Measurements from ENCODE around the gene DIP2A. TPM values are rescaled to one million over a fixed set of nuclear protein-coding genes. Genes with fewer than 3 reads are reported as not detected.

The DIP2A gene
- total and polyA plus RNA-seq, 4 donors = 5.3 to 61.5 (median 28.0) TPM

DNA sequence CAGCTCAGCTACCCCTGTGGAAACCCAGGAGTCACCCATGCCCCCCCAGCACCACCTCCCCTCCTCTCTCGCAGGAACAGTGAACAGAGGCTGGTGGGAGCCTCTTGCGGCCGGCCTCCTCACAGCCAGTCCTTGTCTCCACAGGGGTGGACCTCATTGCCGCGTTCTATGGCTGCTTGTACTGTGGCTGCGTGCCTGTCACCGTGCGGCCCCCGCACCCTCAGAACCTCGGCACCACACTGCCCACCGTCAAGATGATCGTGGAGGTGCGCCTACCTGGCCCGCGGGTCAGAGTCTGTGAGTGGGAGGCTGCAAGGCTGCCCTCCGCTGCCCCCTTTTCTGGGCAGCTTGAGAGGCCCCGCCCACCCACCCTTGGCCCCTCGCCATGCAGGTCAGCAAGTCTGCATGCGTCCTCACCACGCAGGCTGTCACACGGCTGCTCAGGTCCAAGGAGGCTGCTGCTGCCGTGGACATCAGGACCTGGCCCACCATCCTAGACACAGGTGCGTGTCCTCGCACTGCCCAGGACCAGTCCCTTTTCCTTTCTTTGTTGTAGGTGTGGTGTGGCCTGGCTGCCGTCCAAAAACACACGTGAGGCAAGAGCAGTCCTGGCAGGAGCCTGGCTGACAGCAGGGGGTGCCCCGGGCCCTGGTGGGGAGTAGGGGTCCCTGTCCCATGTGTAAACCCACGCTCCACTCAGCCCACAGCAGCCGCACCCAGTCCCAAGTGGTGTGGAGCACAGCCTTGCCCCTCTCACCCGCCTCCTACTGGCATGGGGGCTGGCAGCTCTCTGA is 95.9 kb downstream of the DIP2A start:
- Histone ChIP-seq H3K27me3 (ENCODE audit: control insufficient read depth in 1 of 2, insufficient read depth in 2 of 2, low read length in 1 of 2) (no peaks in the 10 kb centered on the region), H3K9me3 (ENCODE audit: control insufficient read depth, low read length) (no peaks in the 10 kb centered on the region), H3K27ac (ENCODE audit: low read depth in 1 of 2, low read length in 2 of 2) (no peak overlapping the region), H3K4me3 (ENCODE audit: low read length in 2 of 2) (no peak overlapping the region), H3K36me3 (ENCODE audit: control insufficient read depth in 1 of 2, insufficient read depth in 2 of 2, low read length in 1 of 2) (peaks cover 0 to 11% of the 10 kb centered on the region in 2 donors), H3K4me1 (ENCODE audit: control insufficient read depth in 1 of 2, insufficient read depth in 2 of 2, low read length in 2 of 2) (no peaks in the 10 kb centered on the region)
- ATAC-seq (ENCODE audit: low FRiP score) (no peak), DNase-seq (no peak)
- 89 to 91% methylated on average over 28 to 30 of the region's 30 CpGs for WGBS, 2 donors
- intact Hi-C loops (cut with DNase I) = no loop called here

DNA sequence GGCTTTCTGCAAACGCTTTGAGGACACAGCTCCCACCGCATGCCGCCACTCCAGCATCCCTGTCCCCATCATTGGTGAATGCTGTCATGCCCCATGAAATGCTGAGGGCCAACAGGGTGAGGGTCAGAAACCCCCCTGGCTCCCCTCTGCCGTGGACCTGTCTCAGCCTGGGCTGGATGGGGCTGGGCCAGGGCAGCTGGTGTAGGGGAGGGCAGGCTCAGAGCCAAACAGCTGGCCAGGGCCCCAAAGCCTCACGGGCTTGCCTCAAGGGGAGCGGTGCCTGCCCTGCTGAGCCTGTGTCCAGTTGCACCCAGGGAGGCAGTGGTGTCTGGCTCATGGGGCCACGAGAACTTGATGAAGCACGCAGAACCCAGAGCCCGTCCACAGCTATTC is 96.5 kb downstream of the DIP2A start:
- WGBS, 2 donors = 87% methylated on average over 7 to 9 of the region's 9 CpGs
- Histone ChIP-seq H3K4me1 (ENCODE audit: control insufficient read depth in 1 of 2, insufficient read depth in 2 of 2, low read length in 2 of 2) (no peaks in the 10 kb centered on the region), H3K27me3 (ENCODE audit: control insufficient read depth in 1 of 2, insufficient read depth in 2 of 2, low read length in 1 of 2) (no peaks in the 10 kb centered on the region), H3K36me3 (ENCODE audit: control insufficient read depth in 1 of 2, insufficient read depth in 2 of 2, low read length in 1 of 2) (peaks cover 0 to 9% of the 10 kb centered on the region in 2 donors), H3K9me3 (ENCODE audit: control insufficient read depth, low read length) (no peaks in the 10 kb centered on the region), H3K27ac (ENCODE audit: low read depth in 1 of 2, low read length in 2 of 2) (no peak overlapping the region), H3K4me3 (ENCODE audit: low read length in 2 of 2) (no peak overlapping the region)
- DNase-seq (peak in 1 of 2 donors; percentile 56), ATAC-seq (ENCODE audit: low FRiP score) (no peak)
- intact Hi-C loops (cut with DNase I) = no loop called here

DNA sequence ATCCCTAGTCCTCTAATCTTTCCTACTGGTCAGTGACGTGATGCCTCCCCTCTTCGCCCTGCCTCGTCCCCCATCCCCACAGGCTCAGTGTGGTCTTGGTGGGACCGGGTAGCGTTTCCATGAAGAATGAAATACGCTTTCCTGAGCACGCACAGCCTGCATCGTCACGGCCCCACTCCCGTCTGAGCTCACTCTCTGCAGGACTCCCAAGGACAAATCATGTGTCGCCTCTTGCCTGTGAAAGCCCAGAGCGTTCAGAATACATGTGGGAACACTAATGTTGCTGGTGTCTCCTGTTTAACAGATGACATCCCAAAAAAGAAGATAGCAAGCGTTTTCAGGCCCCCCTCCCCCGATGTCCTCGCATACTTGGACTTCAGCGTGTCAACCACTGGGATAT is 97.0 kb downstream of the DIP2A start:
- H3K4me3 ChIP-seq (ENCODE audit: low read length in 2 of 2) = no peak overlapping the region
- H3K27ac ChIP-seq (ENCODE audit: low read depth in 1 of 2, low read length in 2 of 2) = no peak overlapping the region
- DNase-seq (peak in 1 of 2 donors; percentile 47), ATAC-seq (ENCODE audit: low FRiP score) (no peak)
- intact Hi-C loops (cut with DNase I) = no loop called here
- 93 to 95% methylated on average over 16 of the region's 16 CpGs for WGBS, 2 donors
- peaks cover 0 to 9% of the 10 kb centered on the region in 2 donors for H3K36me3 ChIP-seq (ENCODE audit: control insufficient read depth in 1 of 2, insufficient read depth in 2 of 2, low read length in 1 of 2)
- no peaks in the 10 kb centered on the region for H3K27me3 ChIP-seq (ENCODE audit: control insufficient read depth in 1 of 2, insufficient read depth in 2 of 2, low read length in 1 of 2)
- no peaks in the 10 kb centered on the region for H3K9me3 ChIP-seq (ENCODE audit: control insufficient read depth, low read length)
- H3K4me1 ChIP-seq (ENCODE audit: control insufficient read depth in 1 of 2, insufficient read depth in 2 of 2, low read length in 2 of 2) = no peaks in the 10 kb centered on the region

DNA sequence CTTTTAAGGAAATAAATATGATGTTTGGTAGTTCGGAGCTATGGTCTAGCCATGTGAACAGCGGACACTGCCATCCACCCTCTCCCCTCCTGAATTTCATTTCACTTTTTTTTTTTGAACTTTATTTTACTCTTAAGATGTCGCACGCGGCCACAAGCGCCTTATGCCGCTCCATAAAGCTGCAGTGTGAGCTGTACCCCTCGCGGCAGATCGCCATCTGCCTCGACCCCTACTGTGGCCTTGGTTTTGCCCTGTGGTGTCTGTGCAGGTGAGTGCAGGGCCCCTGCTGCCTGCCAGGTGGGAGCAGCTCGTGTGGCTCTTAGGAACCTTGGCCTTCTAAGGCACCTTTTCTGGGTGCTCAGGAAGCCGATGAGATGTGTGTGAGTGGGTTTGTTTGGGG is 98.1 kb downstream of the DIP2A start:
- Histone ChIP-seq H3K4me3 (ENCODE audit: low read length in 2 of 2) (no peak overlapping the region), H3K36me3 (ENCODE audit: control insufficient read depth in 1 of 2, insufficient read depth in 2 of 2, low read length in 1 of 2) (peaks cover 0 to 6% of the 10 kb centered on the region in 2 donors), H3K4me1 (ENCODE audit: control insufficient read depth in 1 of 2, insufficient read depth in 2 of 2, low read length in 2 of 2) (no peaks in the 10 kb centered on the region), H3K27ac (ENCODE audit: low read depth in 1 of 2, low read length in 2 of 2) (no peak overlapping the region), H3K27me3 (ENCODE audit: control insufficient read depth in 1 of 2, insufficient read depth in 2 of 2, low read length in 1 of 2) (no peaks in the 10 kb centered on the region), H3K9me3 (ENCODE audit: control insufficient read depth, low read length) (no peaks in the 10 kb centered on the region)
- ATAC-seq (ENCODE audit: low FRiP score) = no peak
- 96% methylated on average over 13 of the region's 13 CpGs for WGBS, 2 donors
- DNase-seq = no peak
- intact Hi-C loops (cut with DNase I) = no loop called here

DNA sequence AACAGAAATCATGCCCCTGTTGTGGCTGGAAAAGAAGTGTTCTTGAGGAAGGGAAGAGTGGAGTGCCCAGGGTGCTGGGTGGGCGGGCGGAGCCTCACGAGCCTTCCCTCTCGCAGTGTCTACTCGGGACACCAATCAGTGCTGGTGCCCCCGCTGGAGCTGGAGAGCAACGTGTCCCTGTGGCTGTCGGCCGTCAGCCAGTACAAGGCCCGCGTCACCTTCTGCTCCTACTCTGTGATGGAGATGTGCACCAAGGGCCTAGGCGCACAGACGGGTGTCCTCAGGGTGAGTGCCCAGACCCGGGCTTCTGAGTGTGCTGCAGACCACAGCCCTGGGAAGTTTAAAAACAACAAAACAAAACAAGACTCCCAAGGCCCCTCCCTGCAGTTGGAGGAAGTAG is 98.8 kb downstream of the DIP2A start:
- Histone ChIP-seq H3K9me3 (ENCODE audit: control insufficient read depth, low read length) (no peaks in the 10 kb centered on the region), H3K4me1 (ENCODE audit: control insufficient read depth in 1 of 2, insufficient read depth in 2 of 2, low read length in 2 of 2) (no peaks in the 10 kb centered on the region), H3K4me3 (ENCODE audit: low read length in 2 of 2) (no peak overlapping the region), H3K36me3 (ENCODE audit: control insufficient read depth in 1 of 2, insufficient read depth in 2 of 2, low read length in 1 of 2) (peaks cover 0 to 6% of the 10 kb centered on the region in 2 donors), H3K27me3 (ENCODE audit: control insufficient read depth in 1 of 2, insufficient read depth in 2 of 2, low read length in 1 of 2) (no peaks in the 10 kb centered on the region), H3K27ac (ENCODE audit: low read depth in 1 of 2, low read length in 2 of 2) (no peak overlapping the region)
- intact Hi-C loops (cut with DNase I) = no loop called here
- WGBS, 2 donors = 87% methylated on average over 14 of the region's 14 CpGs
- DNase-seq (peak in 1 of 2 donors; percentile 58), ATAC-seq (ENCODE audit: low FRiP score) (no peak)

DNA sequence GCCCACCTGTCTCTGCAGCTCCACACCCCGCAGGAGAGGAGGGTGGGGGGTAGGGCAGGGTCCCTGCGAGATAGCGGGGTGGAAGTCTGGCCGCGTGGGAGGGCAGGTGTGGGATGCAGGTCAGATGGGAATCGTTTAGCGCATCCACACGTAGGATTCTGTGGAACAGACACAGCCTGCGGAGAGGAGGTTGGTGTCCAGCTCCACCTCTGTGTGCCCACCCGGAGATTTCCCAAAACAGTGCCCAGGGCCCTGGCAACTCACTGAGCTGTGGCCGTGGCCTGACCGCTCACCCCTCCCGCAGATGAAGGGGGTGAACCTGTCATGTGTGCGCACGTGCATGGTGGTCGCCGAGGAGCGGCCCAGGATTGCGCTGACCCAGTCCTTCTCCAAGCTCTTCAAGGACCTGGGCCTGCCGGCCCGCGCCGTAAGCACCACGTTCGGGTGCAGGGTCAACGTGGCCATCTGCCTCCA is 99.3 kb downstream of the DIP2A start:
- no peaks in the 10 kb centered on the region for H3K27me3 ChIP-seq (ENCODE audit: control insufficient read depth in 1 of 2, insufficient read depth in 2 of 2, low read length in 1 of 2)
- peaks cover 0 to 6% of the 10 kb centered on the region in 2 donors for H3K36me3 ChIP-seq (ENCODE audit: control insufficient read depth in 1 of 2, insufficient read depth in 2 of 2, low read length in 1 of 2)
- 94 to 95% methylated on average over 26 of the region's 26 CpGs for WGBS, 2 donors
- no peaks in the 10 kb centered on the region for H3K9me3 ChIP-seq (ENCODE audit: control insufficient read depth, low read length)
- no peaks in the 10 kb centered on the region for H3K4me1 ChIP-seq (ENCODE audit: control insufficient read depth in 1 of 2, insufficient read depth in 2 of 2, low read length in 2 of 2)
- no peak overlapping the region for H3K4me3 ChIP-seq (ENCODE audit: low read length in 2 of 2)
- H3K27ac ChIP-seq (ENCODE audit: low read depth in 1 of 2, low read length in 2 of 2) = no peak overlapping the region
- intact Hi-C loops (cut with DNase I) = no loop called here
- DNase-seq (peak in 1 of 2 donors; percentile 55), ATAC-seq (ENCODE audit: low FRiP score) (no peak)

DNA sequence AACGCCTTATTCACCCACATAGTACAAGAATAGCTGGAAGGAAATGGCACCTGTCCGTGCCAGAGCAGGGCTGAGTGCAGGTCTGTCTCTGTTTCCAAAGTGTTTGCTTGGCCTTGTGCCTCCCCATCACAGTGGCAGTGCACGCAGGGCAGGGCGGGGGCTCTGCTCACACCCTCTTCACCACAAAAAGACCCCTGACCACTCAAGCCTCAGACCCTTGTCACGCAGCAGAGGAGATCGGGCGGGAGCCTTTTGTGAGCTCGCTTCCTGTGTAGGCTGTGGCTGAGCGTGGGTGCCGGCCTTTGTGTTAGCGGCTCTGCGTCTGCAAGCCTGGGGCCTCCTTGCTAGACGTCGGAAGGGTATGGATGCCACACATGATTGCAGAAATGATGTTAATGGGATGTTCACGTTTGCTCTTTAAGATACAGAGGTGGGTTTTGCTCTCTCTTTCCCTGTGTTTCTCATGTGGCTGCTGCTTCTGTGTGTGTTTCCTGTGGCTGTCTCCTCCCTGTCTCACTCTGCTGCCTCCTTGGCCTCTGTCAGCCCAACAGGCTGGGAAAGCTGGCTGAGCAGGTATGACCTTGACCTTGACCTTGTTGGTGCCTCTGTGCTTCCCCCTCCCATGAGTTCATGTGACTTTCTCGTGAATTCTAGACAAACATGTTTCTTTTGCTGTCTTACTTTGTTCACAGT is 100.7 kb downstream of the DIP2A start:
- Histone ChIP-seq H3K4me3 (ENCODE audit: low read length in 2 of 2) (no peak overlapping the region), H3K36me3 (ENCODE audit: control insufficient read depth in 1 of 2, insufficient read depth in 2 of 2, low read length in 1 of 2) (peaks cover 0 to 4% of the 10 kb centered on the region in 2 donors)

DNA sequence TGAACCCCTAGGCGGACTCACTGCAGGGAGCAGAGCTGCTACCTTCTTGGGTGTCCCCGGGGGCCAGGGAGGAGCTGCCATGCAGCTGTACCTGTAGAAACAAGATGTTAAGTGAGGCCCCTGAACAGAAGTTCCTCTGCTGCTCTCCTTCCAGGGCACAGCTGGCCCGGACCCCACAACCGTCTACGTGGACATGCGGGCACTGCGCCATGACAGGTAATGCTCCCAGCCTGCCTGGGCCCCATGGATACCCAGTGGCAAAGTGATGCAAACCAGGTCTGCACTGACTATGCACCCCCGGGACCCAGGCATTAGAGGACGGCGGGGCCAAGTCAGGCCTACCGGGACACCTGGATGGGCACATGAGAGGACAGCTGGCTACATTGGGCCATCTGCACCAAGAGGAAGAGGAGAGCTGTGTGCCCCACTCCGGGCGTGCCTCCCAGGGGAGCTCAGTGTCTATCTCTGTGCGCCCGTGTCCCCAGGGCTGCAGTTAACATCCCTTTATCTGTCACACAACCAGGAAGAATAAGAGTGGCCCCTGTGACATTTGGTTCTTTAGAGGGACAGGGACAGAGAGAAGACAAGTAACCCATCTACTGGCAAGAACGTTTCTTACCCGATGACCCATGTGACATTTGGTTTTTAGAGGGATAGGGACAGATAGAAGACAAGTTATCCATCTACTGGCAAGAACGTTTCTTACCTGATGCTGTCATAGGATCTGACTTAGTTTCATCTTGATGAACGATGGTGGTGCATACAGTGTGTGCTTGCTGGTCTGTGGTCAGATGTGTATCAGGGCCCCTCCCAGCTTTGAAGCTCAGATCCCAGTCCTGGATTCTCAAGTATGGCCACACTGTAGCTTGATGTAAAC is 102.1 kb downstream of the DIP2A start:
- DNase-seq (peak in 1 of 2 donors; percentile 74), ATAC-seq (ENCODE audit: low FRiP score) (no peak)
- H3K36me3 ChIP-seq (ENCODE audit: control insufficient read depth in 1 of 2, insufficient read depth in 2 of 2, low read length in 1 of 2) = peaks cover 0 to 7% of the 10 kb centered on the region in 2 donors

More for the DNA sequence above, 100.7 kb downstream of the DIP2A start:
- ATAC-seq (ENCODE audit: low FRiP score) (peak; percentile 49), DNase-seq (peak in 1 of 2 donors; percentile 73)
- 86% methylated on average over 16 of the region's 16 CpGs for whole genome bisulfite sequencing, 2 donors
- H3K9me3 ChIP-seq (ENCODE audit: control insufficient read depth, low read length) = no peaks in the 10 kb centered on the region
- H3K27me3 ChIP-seq (ENCODE audit: control insufficient read depth in 1 of 2, insufficient read depth in 2 of 2, low read length in 1 of 2) = no peaks in the 10 kb centered on the region
- H3K27ac ChIP-seq (ENCODE audit: low read depth in 1 of 2, low read length in 2 of 2) = no peak overlapping the region
- intact Hi-C loops (cut with DNase I) = no loop called here
- no peaks in the 10 kb centered on the region for H3K4me1 ChIP-seq (ENCODE audit: control insufficient read depth in 1 of 2, insufficient read depth in 2 of 2, low read length in 2 of 2)

More for the DNA sequence above, 102.1 kb downstream of the DIP2A start:
- H3K4me1 ChIP-seq (ENCODE audit: control insufficient read depth in 1 of 2, insufficient read depth in 2 of 2, low read length in 2 of 2) = no peaks in the 10 kb centered on the region
- 88 to 90% methylated on average over 18 to 19 of the region's 19 CpGs for WGBS, 2 donors
- no peak overlapping the region for H3K27ac ChIP-seq (ENCODE audit: low read depth in 1 of 2, low read length in 2 of 2)
- H3K27me3 ChIP-seq (ENCODE audit: control insufficient read depth in 1 of 2, insufficient read depth in 2 of 2, low read length in 1 of 2) = no peaks in the 10 kb centered on the region
- H3K4me3 ChIP-seq (ENCODE audit: low read length in 2 of 2) = no peak overlapping the region
- H3K9me3 ChIP-seq (ENCODE audit: control insufficient read depth, low read length) = no peaks in the 10 kb centered on the region
- intact Hi-C loops (cut with DNase I) = no loop called here

Measured in aorta (tissue), 5 donors.